ENCODE measurements around the gene DENND5B.
"Not testable (repeated sequence)": the region's sequence is repeated elsewhere in the genome, so short reads cannot be mapped to it uniquely, and the experiment has no call there.

Gene DENND5B

DNA sequence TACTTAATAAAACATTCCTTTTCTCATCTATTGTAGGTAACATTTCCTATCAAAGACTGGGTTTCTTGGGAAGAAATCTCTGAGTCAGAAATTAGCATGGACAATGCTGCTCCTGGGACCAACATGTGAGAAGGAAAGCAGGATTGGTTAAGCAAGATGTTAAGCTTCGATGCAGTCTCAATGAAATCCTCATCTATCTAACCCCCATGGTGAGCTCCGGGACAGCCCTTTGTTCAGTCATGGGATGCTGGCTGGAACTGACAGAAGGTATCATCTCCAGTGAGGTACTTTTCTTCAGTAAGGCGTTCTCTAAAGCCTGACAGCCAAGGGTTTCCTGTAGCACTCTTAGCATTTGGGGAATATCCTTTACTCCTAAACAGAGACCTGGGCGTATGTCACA is 182.2 kb downstream of the DENND5B start:
- H3K27me3 ChIP-seq (replicated peaks; ENCODE audit: control insufficient read depth, insufficient read depth, low read length, poor library complexity, severe bottlenecking): no peaks in the 10 kb centered on the region
- H3K9me3 ChIP-seq (ENCODE audit: control insufficient read depth, low read length): no peaks in the 10 kb centered on the region
- no peaks in the 10 kb centered on the region for H3K36me3 ChIP-seq (ENCODE audit: control insufficient read depth, insufficient read depth, low read length)
- H3K4me3 ChIP-seq (ENCODE audit: insufficient read depth, low read depth, low read length, poor library complexity, severe bottlenecking): no peak overlapping the region
- no peak overlapping the region for H3K27ac ChIP-seq (ENCODE audit: insufficient read depth, low read length, poor library complexity, severe bottlenecking)
- no peaks in the 10 kb centered on the region for H3K4me1 ChIP-seq (ENCODE audit: control insufficient read depth, insufficient read depth, low read length, poor library complexity, severe bottlenecking)
- no peak for DNase-seq

- DNase-seq: no peak
- Histone ChIP-seq H3K36me3 (ENCODE audit: control insufficient read depth, insufficient read depth, low read length) (no peaks in the 10 kb centered on the region), H3K27ac (ENCODE audit: insufficient read depth, low read length, poor library complexity, severe bottlenecking) (no peak overlapping the region), H3K4me1 (ENCODE audit: control insufficient read depth, insufficient read depth, low read length, poor library complexity, severe bottlenecking) (no peaks in the 10 kb centered on the region), H3K27me3 (replicated peaks; ENCODE audit: control insufficient read depth, insufficient read depth, low read length, poor library complexity, severe bottlenecking) (no peaks in the 10 kb centered on the region), H3K4me3 (ENCODE audit: insufficient read depth, low read depth, low read length, poor library complexity, severe bottlenecking) (no peak overlapping the region), H3K9me3 (ENCODE audit: control insufficient read depth, low read length) (no peaks in the 10 kb centered on the region)
Observed at GRCh38 chr12:31407562-31407961, 183.4 kb downstream of the DENND5B start.

GRCh38 chr12:31406345-31406744 is 184.6 kb downstream of the DENND5B start:
- Histone ChIP-seq H3K27me3 (replicated peaks; ENCODE audit: control insufficient read depth, insufficient read depth, low read length, poor library complexity, severe bottlenecking) (no peaks in the 10 kb centered on the region), H3K27ac (ENCODE audit: insufficient read depth, low read length, poor library complexity, severe bottlenecking) (no peak overlapping the region), H3K9me3 (ENCODE audit: control insufficient read depth, low read length) (no peaks in the 10 kb centered on the region), H3K36me3 (ENCODE audit: control insufficient read depth, insufficient read depth, low read length) (no peaks in the 10 kb centered on the region), H3K4me1 (ENCODE audit: control insufficient read depth, insufficient read depth, low read length, poor library complexity, severe bottlenecking) (no peaks in the 10 kb centered on the region), H3K4me3 (ENCODE audit: insufficient read depth, low read depth, low read length, poor library complexity, severe bottlenecking) (no peak overlapping the region)
- DNase-seq: no peak

GRCh38 chr12:31405021-31405420 is 185.9 kb downstream of the DENND5B start:
- no peak overlapping the region for H3K27ac ChIP-seq (ENCODE audit: insufficient read depth, low read length, poor library complexity, severe bottlenecking)
- H3K4me1 ChIP-seq (ENCODE audit: control insufficient read depth, insufficient read depth, low read length, poor library complexity, severe bottlenecking): no peaks in the 10 kb centered on the region
- no peak for DNase-seq
- no peaks in the 10 kb centered on the region for H3K36me3 ChIP-seq (ENCODE audit: control insufficient read depth, insufficient read depth, low read length)
- H3K4me3 ChIP-seq (ENCODE audit: insufficient read depth, low read depth, low read length, poor library complexity, severe bottlenecking): no peak overlapping the region
- H3K9me3 ChIP-seq (ENCODE audit: control insufficient read depth, low read length): no peaks in the 10 kb centered on the region
- no peaks in the 10 kb centered on the region for H3K27me3 ChIP-seq (replicated peaks; ENCODE audit: control insufficient read depth, insufficient read depth, low read length, poor library complexity, severe bottlenecking)

- H3K36me3 ChIP-seq (ENCODE audit: control insufficient read depth, insufficient read depth, low read length); H3K9me3 ChIP-seq (ENCODE audit: control insufficient read depth, low read length); H3K27ac ChIP-seq (ENCODE audit: insufficient read depth, low read length, poor library complexity, severe bottlenecking); H3K27me3 ChIP-seq (replicated peaks; ENCODE audit: control insufficient read depth, insufficient read depth, low read length, poor library complexity, severe bottlenecking); H3K4me3 ChIP-seq (ENCODE audit: insufficient read depth, low read depth, low read length, poor library complexity, severe bottlenecking); H3K4me1 ChIP-seq (ENCODE audit: control insufficient read depth, insufficient read depth, low read length, poor library complexity, severe bottlenecking): not testable (repeated sequence)
- peak; percentile 5 to 34 (median 17) for DNase-seq
Observed at GRCh38 chr12:31403099-31403607, 187.8 kb downstream of the DENND5B start.

- H3K27me3 ChIP-seq (replicated peaks; ENCODE audit: control insufficient read depth, insufficient read depth, low read length, poor library complexity, severe bottlenecking): no peaks in the 10 kb centered on the region
- H3K4me3 ChIP-seq (ENCODE audit: insufficient read depth, low read depth, low read length, poor library complexity, severe bottlenecking): no peak overlapping the region
- H3K4me1 ChIP-seq (ENCODE audit: control insufficient read depth, insufficient read depth, low read length, poor library complexity, severe bottlenecking): no peaks in the 10 kb centered on the region
- no peaks in the 10 kb centered on the region for H3K9me3 ChIP-seq (ENCODE audit: control insufficient read depth, low read length)
- no peak for DNase-seq
- H3K27ac ChIP-seq (ENCODE audit: insufficient read depth, low read length, poor library complexity, severe bottlenecking): no peak overlapping the region
- no peaks in the 10 kb centered on the region for H3K36me3 ChIP-seq (ENCODE audit: control insufficient read depth, insufficient read depth, low read length)
Observed at GRCh38 chr12:31393004-31393550, 197.9 kb downstream of the DENND5B start.

- Histone ChIP-seq H3K27me3 (replicated peaks; ENCODE audit: control insufficient read depth, insufficient read depth, low read length, poor library complexity, severe bottlenecking) (no peaks in the 10 kb centered on the region), H3K4me3 (ENCODE audit: insufficient read depth, low read depth, low read length, poor library complexity, severe bottlenecking) (no peak overlapping the region), H3K9me3 (ENCODE audit: control insufficient read depth, low read length) (no peaks in the 10 kb centered on the region), H3K4me1 (ENCODE audit: control insufficient read depth, insufficient read depth, low read length, poor library complexity, severe bottlenecking) (no peaks in the 10 kb centered on the region), H3K36me3 (ENCODE audit: control insufficient read depth, insufficient read depth, low read length) (no peaks in the 10 kb centered on the region), H3K27ac (ENCODE audit: insufficient read depth, low read length, poor library complexity, severe bottlenecking) (no peak overlapping the region)
- DNase-seq: no peak
Observed at GRCh38 chr12:31390991-31391390, 199.9 kb downstream of the DENND5B start.

- Histone ChIP-seq H3K9me3 (ENCODE audit: control insufficient read depth, low read length) (no peaks in the 10 kb centered on the region), H3K4me1 (ENCODE audit: control insufficient read depth, insufficient read depth, low read length, poor library complexity, severe bottlenecking) (no peaks in the 10 kb centered on the region), H3K27me3 (replicated peaks; ENCODE audit: control insufficient read depth, insufficient read depth, low read length, poor library complexity, severe bottlenecking) (no peaks in the 10 kb centered on the region), H3K4me3 (ENCODE audit: insufficient read depth, low read depth, low read length, poor library complexity, severe bottlenecking) (no peak overlapping the region), H3K36me3 (ENCODE audit: control insufficient read depth, insufficient read depth, low read length) (no peaks in the 10 kb centered on the region), H3K27ac (ENCODE audit: insufficient read depth, low read length, poor library complexity, severe bottlenecking) (no peak overlapping the region)
- no peak for DNase-seq
Observed at GRCh38 chr12:31388713-31389112, 202.2 kb downstream of the DENND5B start.

DNA sequence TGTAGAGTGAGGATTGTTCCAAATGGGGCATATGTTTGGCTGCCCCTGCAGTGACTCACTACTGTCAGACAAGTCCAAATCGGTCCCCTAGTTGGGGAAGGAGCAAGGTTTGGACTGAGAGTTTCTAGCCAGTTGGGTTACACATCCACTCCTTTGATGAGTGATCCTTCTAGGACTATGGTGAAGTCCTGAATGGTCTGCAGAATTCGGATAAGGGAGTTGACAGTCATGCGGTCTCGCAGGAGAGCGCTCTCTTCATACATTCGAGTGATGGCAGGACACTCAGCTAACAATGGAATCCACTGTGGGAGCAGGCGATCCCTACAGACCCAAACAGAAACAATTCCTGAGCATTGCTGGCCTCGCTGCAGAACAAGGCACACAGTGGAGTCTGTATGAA is 203.5 kb downstream of the DENND5B start:
- no peak overlapping the region for H3K4me3 ChIP-seq (ENCODE audit: insufficient read depth, low read depth, low read length, poor library complexity, severe bottlenecking)
- no peaks in the 10 kb centered on the region for H3K27me3 ChIP-seq (replicated peaks; ENCODE audit: control insufficient read depth, insufficient read depth, low read length, poor library complexity, severe bottlenecking)
- H3K4me1 ChIP-seq (ENCODE audit: control insufficient read depth, insufficient read depth, low read length, poor library complexity, severe bottlenecking): no peaks in the 10 kb centered on the region
- H3K9me3 ChIP-seq (ENCODE audit: control insufficient read depth, low read length): no peaks in the 10 kb centered on the region
- H3K27ac ChIP-seq (ENCODE audit: insufficient read depth, low read length, poor library complexity, severe bottlenecking): no peak overlapping the region
- DNase-seq: no peak
- no peaks in the 10 kb centered on the region for H3K36me3 ChIP-seq (ENCODE audit: control insufficient read depth, insufficient read depth, low read length)

- Histone ChIP-seq H3K9me3 (ENCODE audit: control insufficient read depth, low read length) (no peaks in the 10 kb centered on the region), H3K27me3 (replicated peaks; ENCODE audit: control insufficient read depth, insufficient read depth, low read length, poor library complexity, severe bottlenecking) (no peaks in the 10 kb centered on the region), H3K27ac (ENCODE audit: insufficient read depth, low read length, poor library complexity, severe bottlenecking) (no peak overlapping the region), H3K4me3 (ENCODE audit: insufficient read depth, low read depth, low read length, poor library complexity, severe bottlenecking) (no peak overlapping the region), H3K4me1 (ENCODE audit: control insufficient read depth, insufficient read depth, low read length, poor library complexity, severe bottlenecking) (no peaks in the 10 kb centered on the region), H3K36me3 (ENCODE audit: control insufficient read depth, insufficient read depth, low read length) (no peaks in the 10 kb centered on the region)
- no peak for DNase-seq
Observed at GRCh38 chr12:31387011-31387410, 203.9 kb downstream of the DENND5B start.
